HepG2 (cell line): Measurements from ENCODE around the gene CCDC85C. TPM values are rescaled to one million over a fixed set of nuclear protein-coding genes. Genes with fewer than 3 reads are reported as not detected.
A peak's percentile ranks its signal among the peaks of the same experiment; 100 is the strongest.

Experiments used
- CCAR2 ChIP-seq: fragments of 200-400 bp; formaldehyde crosslinking; optimal IDR thresholded peaks from 2 replicates; pipeline ENCODE3; 2018; ENCODE audit warnings: low read depth, mild to moderate bottlenecking, low read length, moderate library complexity
- CEBPB ChIP-seq: IDR thresholded peaks from 2 replicates; pipeline ENCODE4 v1.6.1; 2011; ENCODE audit warnings: low read depth, low read length, improper control_type of control experiment, borderline replicate concordance
- GZF1 ChIP-seq: sonication (generic); formaldehyde crosslinking; IDR thresholded peaks from 2 replicates; pipeline ENCODE4 v1.5.1; 2020; ENCODE audit warnings: mild to moderate bottlenecking, missing genetic modification reagents
- IKZF4 ChIP-seq: sonication (generic); formaldehyde crosslinking; IDR thresholded peaks from 2 replicates; pipeline ENCODE4 v1.5.1; 2020; ENCODE audit warnings: borderline replicate concordance, mild to moderate bottlenecking, low read depth, missing genetic modification reagents; ENCODE audit errors: not compliant biosample characterization
- KLF9 ChIP-seq: IDR thresholded peaks from 2 replicates; pipeline ENCODE4 v1.6.1; 2016; ENCODE audit warnings: low read depth
- SRF ChIP-seq: IDR thresholded peaks from 2 replicates; pipeline ENCODE4 v1.6.1; 2011; ENCODE audit warnings: mild to moderate bottlenecking, low read depth, low read length, moderate library complexity
- SRSF4 ChIP-seq: fragments of 200-400 bp; formaldehyde crosslinking; IDR thresholded peaks from one replicate; pipeline ENCODE4 v1.6.1; 2018; ENCODE audit warnings: mild to moderate bottlenecking, low read depth, low read length, moderate library complexity; ENCODE audit not compliant: poor library complexity, severe bottlenecking
- ZNF205 ChIP-seq: IDR thresholded peaks from 2 replicates; pipeline ENCODE4 v1.6.1; 2018; ENCODE audit warnings: missing biosample characterization, missing genetic modification reagents
- ZNF331 ChIP-seq: sonication (generic); formaldehyde crosslinking; IDR thresholded peaks from 2 replicates; pipeline ENCODE4 v1.4.0; 2020; ENCODE audit warnings: missing genetic modification reagents
- polyA plus RNA-seq, 8 experiments: library from polyadenylated mRNA; depleted of rRNA in 3 of 8; stranded (reverse) in 7 of 8; unstranded in 1 of 8; fragments of >200 nt; fragmentation: Illumina TruSeq in 4 of 8; extraction: Trizol in 4 of 8; gene quantifications; 2 replicates each; pipeline versions ENCODE4 v1.2.1 to v1.2.3, GENCODE V29; 2011 to 2016; ENCODE audit warnings: low read depth in 4 of 8, missing spikeins in 1 of 8, mixed read lengths in 1 of 8; ENCODE audit not compliant: insufficient read depth in 1 of 8
- total RNA-seq, 5 experiments: library from RNA; depleted of rRNA; stranded (reverse); fragments of >200 nt; fragmentation: Illumina TruSeq; extraction: Trizol; gene quantifications; 2 replicates each; pipeline ENCODE4 v1.2.3, GENCODE V29; 2016; ENCODE audit warnings: low read depth in 1 of 5
- TF ChIP-seq, protein P1 (sequence below): sonication (generic); formaldehyde crosslinking; IDR thresholded peaks from 2 replicates; pipeline ENCODE4 v1.5.0; 2020; ENCODE audit warnings: mild to moderate bottlenecking, missing genetic modification reagents, borderline replicate concordance
- TF ChIP-seq, protein P2 (sequence below), 2 experiments: fragments of 450-650 bp in 1 of 2; sonication (generic) in 1 of 2; formaldehyde crosslinking in 1 of 2; IDR thresholded peaks; 2 replicates each; pipeline versions ENCODE4 v1.6.1 to v1.8.0; 2016 to 2022; ENCODE audit warnings: antibody characterized with exemption in 1 of 2, mild to moderate bottlenecking in 1 of 2, missing genetic modification reagents in 1 of 2

Gene CCDC85C
- total and polyA plus RNA-seq, 2 of the 13 experiments (the other 11 are each of a cell fraction or from before 2014, with no cell fraction given) = 18.8 to 43.8 TPM

DNA sequence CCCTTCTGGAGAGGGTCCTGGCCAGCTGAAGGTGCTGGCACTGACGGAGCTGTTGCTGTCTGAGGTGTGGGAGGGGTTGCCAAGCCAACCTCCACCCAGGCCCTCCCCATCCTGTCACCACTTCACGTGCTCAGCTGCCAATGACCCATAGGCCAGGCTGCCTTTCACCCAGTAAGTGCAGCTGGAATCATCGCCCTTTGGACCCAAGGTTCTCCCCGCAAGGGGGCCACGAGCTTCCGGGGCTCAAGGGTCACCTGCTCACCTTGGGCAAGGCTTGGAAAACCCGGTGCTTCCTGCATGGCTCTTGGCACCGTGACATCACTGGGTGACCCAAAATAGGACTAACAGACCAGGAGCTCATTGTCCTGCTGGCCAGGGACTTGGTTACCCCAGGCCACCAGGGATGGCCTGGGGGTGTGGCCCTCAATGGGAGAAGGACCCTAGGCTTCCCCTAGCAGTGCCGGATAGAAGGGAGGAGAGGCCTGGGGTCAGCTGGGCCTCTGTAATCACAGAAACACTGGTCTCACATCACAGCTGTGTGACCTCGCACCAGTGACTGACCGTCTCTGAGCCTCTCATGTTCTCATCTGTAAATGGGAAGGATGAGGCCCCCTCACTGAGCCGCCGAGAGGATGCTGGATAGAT is 51.3 kb downstream of the CCDC85C start (continued):
- TF ChIP-seq, protein P1, sequence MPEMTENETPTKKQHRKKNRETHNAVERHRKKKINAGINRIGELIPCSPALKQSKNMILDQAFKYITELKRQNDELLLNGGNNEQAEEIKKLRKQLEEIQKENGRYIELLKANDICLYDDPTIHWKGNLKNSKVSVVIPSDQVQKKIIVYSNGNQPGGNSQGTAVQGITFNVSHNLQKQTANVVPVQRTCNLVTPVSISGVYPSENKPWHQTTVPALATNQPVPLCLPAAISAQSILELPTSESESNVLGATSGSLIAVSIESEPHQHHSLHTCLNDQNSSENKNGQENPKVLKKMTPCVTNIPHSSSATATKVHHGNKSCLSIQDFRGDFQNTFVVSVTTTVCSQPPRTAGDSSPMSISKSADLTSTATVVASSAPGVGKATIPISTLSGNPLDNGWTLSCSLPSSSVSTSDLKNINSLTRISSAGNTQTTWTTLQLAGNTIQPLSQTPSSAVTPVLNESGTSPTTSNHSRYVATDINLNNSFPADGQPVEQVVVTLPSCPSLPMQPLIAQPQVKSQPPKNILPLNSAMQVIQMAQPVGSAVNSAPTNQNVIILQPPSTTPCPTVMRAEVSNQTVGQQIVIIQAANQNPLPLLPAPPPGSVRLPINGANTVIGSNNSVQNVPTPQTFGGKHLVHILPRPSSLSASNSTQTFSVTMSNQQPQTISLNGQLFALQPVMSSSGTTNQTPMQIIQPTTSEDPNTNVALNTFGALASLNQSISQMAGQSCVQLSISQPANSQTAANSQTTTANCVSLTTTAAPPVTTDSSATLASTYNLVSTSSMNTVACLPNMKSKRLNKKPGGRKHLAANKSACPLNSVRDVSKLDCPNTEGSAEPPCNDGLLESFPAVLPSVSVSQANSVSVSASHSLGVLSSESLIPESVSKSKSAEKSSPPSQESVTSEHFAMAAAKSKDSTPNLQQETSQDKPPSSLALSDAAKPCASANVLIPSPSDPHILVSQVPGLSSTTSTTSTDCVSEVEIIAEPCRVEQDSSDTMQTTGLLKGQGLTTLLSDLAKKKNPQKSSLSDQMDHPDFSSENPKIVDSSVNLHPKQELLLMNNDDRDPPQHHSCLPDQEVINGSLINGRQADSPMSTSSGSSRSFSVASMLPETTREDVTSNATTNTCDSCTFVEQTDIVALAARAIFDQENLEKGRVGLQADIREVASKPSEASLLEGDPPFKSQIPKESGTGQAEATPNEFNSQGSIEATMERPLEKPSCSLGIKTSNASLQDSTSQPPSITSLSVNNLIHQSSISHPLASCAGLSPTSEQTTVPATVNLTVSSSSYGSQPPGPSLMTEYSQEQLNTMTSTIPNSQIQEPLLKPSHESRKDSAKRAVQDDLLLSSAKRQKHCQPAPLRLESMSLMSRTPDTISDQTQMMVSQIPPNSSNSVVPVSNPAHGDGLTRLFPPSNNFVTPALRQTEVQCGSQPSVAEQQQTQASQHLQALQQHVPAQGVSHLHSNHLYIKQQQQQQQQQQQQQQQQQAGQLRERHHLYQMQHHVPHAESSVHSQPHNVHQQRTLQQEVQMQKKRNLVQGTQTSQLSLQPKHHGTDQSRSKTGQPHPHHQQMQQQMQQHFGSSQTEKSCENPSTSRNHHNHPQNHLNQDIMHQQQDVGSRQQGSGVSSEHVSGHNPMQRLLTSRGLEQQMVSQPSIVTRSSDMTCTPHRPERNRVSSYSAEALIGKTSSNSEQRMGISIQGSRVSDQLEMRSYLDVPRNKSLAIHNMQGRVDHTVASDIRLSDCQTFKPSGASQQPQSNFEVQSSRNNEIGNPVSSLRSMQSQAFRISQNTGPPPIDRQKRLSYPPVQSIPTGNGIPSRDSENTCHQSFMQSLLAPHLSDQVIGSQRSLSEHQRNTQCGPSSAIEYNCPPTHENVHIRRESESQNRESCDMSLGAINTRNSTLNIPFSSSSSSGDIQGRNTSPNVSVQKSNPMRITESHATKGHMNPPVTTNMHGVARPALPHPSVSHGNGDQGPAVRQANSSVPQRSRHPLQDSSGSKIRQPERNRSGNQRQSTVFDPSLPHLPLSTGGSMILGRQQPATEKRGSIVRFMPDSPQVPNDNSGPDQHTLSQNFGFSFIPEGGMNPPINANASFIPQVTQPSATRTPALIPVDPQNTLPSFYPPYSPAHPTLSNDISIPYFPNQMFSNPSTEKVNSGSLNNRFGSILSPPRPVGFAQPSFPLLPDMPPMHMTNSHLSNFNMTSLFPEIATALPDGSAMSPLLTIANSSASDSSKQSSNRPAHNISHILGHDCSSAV (CRISPR knock-in tag) = no peak
- TF ChIP-seq IKZF4 (CRISPR knock-in tag) (no peak), GZF1 (CRISPR knock-in tag) (no peak), ZNF205 (CRISPR knock-in tag) (peak; percentile 85; the same call in 1 of the 2 replicates), KLF9 (CRISPR knock-in tag) (peak; percentile 86; the same call in 1 of the 2 replicates), SRF (no peak), CCAR2 (peak; percentile 59), ZNF331 (CRISPR knock-in tag) (peak; percentile 91), SRSF4 (no peak), CEBPB (peak; percentile 59)
- TF ChIP-seq, protein P2, sequence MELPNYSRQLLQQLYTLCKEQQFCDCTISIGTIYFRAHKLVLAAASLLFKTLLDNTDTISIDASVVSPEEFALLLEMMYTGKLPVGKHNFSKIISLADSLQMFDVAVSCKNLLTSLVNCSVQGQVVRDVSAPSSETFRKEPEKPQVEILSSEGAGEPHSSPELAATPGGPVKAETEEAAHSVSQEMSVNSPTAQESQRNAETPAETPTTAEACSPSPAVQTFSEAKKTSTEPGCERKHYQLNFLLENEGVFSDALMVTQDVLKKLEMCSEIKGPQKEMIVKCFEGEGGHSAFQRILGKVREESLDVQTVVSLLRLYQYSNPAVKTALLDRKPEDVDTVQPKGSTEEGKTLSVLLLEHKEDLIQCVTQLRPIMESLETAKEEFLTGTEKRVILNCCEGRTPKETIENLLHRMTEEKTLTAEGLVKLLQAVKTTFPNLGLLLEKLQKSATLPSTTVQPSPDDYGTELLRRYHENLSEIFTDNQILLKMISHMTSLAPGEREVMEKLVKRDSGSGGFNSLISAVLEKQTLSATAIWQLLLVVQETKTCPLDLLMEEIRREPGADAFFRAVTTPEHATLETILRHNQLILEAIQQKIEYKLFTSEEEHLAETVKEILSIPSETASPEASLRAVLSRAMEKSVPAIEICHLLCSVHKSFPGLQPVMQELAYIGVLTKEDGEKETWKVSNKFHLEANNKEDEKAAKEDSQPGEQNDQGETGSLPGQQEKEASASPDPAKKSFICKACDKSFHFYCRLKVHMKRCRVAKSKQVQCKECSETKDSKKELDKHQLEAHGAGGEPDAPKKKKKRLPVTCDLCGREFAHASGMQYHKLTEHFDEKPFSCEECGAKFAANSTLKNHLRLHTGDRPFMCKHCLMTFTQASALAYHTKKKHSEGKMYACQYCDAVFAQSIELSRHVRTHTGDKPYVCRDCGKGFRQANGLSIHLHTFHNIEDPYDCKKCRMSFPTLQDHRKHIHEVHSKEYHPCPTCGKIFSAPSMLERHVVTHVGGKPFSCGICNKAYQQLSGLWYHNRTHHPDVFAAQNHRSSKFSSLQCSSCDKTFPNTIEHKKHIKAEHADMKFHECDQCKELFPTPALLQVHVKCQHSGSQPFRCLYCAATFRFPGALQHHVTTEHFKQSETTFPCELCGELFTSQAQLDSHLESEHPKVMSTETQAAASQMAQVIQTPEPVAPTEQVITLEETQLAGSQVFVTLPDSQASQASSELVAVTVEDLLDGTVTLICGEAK (IDR thresholded peaks at IDR 0.05) = no peak
- TF ChIP-seq, protein P2 (CRISPR knock-in tag; IDR thresholded peaks at IDR 0.05) = peak; percentile 84; the same call in 1 of the 2 replicates
